Mucosa of descending colon (tissue), 3 donors: ENCODE results near the gene TFF3. TPM values are rescaled to one million over a fixed set of nuclear protein-coding genes. Genes with fewer than 3 reads are reported as not detected.

ENCODE experiments used
- ATAC-seq: fragments of 200-7000 bp; cut with Tn5 transposase; one replicate; pipeline ENCODE4 v1.9.1; 2020; ENCODE audit warnings: mild to moderate bottlenecking, moderate library complexity
- DNase-seq, 3 donors: peaks; one replicate each; pipeline ENCODE4 v3.0.0-alpha.2; 2020
- H3K36me3 ChIP-seq: fragments of 200-600 bp; one replicate; pipeline ENCODE4 v1.8.0; 2021; ENCODE audit warnings: low read depth, mild to moderate bottlenecking
- H3K4me1 ChIP-seq: fragments of 200-600 bp; one replicate; pipeline ENCODE4 v1.8.0; 2021; ENCODE audit warnings: low read depth, mild to moderate bottlenecking
- H3K4me3 ChIP-seq: fragments of 200-600 bp; one replicate; pipeline ENCODE4 v1.8.0; 2021; ENCODE audit warnings: mild to moderate bottlenecking
- H3K9me3 ChIP-seq: fragments of 200-600 bp; one replicate; pipeline ENCODE4 v1.8.0; 2021; ENCODE audit warnings: mild to moderate bottlenecking
- intact Hi-C, 2 donors: fragments of 100-400 bp; cut with DNase I in 1 of 2; cut with micrococcal nuclease in 1 of 2; formaldehyde crosslinking; loops; one replicate each; pipeline versions ENCODE4 v1.11.0 to v1.11.1; 2022; cut with DNase I, micrococcal nuclease
- total RNA-seq, 3 donors: library from RNA; stranded (reverse); fragmentation: NEBNext Ultra II Directional in 2 of 3; extraction: Animal tissue kit (Norgen Biotek cat#: 25700) in 2 of 3; gene quantifications; one replicate each; pipeline versions ENCODE4 v1.2.1 to v1.2.4, GENCODE V29; 2021 to 2023
- TF ChIP-seq, protein P1 (sequence below): fragments of 200-600 bp; IDR thresholded peaks from one replicate; pipeline ENCODE4 v1.8.0; 2022; ENCODE audit warnings: antibody characterized with exemption, mild to moderate bottlenecking
- donor health status: DM: no; HTN: no; CAD: no; lungs with moderate emphysema.
- donor health status: DM: no; HTN: no; CAD: no.
- donor health status: DM: no; HTN: yes; CAD: no.

TFF3 gene
- total RNA-seq, 3 donors from 2014 or later, result 614 to 2,641 (median 2,419) TPM

DNA sequence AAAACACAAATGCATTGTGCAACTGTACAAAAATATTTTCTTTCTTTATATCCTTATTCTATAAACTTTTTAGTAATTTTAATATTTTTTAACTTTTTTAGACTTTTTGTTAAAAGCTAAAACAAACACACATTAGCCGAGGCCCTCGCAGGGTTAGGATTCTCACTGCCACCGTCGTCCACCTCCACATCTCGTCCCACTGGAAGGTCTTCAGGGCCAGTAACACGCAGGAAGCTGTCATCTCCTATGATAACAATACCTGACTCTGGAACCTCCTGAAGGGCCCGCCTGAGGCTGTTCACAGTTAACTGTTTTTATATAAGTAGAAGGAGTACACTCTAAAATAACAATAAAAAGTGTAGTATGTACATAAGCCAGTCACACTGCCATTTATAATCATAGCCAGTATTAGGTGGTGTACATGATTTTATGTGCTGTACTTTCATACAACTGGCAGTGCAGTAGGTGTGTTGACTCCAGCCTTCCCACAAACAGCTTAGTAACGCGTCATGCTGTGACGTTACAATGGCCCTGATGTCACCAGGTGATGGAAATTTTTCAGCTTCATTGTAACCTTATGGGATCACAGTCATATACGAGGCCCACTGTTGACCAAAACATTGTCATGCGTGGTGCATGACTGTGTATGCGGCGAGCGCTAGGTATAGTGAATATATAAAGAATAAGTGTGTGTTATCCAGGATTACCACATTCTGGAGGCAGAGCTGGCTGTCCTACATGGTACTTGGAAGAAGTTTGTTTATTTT lies 26.8 kb upstream of the TFF3 start:
- intact Hi-C loops, result no loop called here
- Histone ChIP-seq H3K9me3 (no peaks in the 10 kb centered on the region), H3K4me1 (peaks cover 7% of the 10 kb centered on the region), H3K4me3 (no peak overlapping the region), H3K36me3 (no peaks in the 10 kb centered on the region)
- TF ChIP-seq, protein P1, sequence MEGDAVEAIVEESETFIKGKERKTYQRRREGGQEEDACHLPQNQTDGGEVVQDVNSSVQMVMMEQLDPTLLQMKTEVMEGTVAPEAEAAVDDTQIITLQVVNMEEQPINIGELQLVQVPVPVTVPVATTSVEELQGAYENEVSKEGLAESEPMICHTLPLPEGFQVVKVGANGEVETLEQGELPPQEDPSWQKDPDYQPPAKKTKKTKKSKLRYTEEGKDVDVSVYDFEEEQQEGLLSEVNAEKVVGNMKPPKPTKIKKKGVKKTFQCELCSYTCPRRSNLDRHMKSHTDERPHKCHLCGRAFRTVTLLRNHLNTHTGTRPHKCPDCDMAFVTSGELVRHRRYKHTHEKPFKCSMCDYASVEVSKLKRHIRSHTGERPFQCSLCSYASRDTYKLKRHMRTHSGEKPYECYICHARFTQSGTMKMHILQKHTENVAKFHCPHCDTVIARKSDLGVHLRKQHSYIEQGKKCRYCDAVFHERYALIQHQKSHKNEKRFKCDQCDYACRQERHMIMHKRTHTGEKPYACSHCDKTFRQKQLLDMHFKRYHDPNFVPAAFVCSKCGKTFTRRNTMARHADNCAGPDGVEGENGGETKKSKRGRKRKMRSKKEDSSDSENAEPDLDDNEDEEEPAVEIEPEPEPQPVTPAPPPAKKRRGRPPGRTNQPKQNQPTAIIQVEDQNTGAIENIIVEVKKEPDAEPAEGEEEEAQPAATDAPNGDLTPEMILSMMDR, result no peak
- ATAC-seq (peak; percentile 54), DNase-seq (no peak)

DNA sequence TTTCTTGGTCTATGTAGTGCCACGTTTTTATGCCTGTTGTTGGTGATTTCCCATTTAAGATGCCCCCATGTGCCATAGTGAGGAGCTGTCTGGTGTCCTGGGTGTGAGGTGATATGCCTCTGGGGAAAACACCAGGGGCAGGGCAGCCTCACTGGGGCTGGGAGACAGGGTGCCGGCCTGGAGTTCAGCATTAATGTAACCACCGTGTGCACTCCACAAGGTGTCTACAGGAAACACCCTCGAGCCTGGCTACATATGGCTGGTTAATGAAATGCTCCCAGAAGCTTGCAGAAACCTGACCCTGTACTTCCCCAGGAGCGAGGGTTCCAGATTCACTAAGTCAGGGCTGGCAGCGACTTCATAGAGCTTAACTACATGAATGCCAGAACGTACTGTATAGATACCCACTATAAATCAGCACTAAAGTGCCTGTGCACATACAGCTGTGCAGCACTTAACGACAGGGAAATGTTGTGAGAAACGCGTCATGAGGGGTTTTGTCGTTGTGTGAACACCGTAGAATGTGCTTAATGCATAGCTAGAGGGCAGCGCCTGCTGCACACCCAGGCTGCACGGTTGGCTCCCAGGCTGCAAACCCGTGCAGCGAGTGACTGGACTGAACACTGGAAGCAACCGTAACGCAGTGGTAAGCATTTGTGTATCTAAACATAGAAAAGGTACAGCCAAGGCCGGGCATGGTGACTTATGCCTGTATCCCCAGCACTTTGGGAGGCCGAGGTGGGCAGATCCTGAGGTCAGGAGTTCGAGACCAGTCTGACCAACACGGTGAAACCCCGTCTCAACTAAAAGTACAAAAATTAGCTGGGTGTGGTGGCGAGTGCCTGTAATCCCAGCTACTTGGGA lies 25.2 kb upstream of the TFF3 start:
- TF ChIP-seq, protein P1, result no peak
- DNase-seq (no peak), ATAC-seq (no peak)
- Histone ChIP-seq H3K36me3 (no peaks in the 10 kb centered on the region), H3K4me1 (peaks cover 7% of the 10 kb centered on the region), H3K9me3 (no peaks in the 10 kb centered on the region), H3K4me3 (no peak overlapping the region)
- intact Hi-C loops, result no loop called here

DNA sequence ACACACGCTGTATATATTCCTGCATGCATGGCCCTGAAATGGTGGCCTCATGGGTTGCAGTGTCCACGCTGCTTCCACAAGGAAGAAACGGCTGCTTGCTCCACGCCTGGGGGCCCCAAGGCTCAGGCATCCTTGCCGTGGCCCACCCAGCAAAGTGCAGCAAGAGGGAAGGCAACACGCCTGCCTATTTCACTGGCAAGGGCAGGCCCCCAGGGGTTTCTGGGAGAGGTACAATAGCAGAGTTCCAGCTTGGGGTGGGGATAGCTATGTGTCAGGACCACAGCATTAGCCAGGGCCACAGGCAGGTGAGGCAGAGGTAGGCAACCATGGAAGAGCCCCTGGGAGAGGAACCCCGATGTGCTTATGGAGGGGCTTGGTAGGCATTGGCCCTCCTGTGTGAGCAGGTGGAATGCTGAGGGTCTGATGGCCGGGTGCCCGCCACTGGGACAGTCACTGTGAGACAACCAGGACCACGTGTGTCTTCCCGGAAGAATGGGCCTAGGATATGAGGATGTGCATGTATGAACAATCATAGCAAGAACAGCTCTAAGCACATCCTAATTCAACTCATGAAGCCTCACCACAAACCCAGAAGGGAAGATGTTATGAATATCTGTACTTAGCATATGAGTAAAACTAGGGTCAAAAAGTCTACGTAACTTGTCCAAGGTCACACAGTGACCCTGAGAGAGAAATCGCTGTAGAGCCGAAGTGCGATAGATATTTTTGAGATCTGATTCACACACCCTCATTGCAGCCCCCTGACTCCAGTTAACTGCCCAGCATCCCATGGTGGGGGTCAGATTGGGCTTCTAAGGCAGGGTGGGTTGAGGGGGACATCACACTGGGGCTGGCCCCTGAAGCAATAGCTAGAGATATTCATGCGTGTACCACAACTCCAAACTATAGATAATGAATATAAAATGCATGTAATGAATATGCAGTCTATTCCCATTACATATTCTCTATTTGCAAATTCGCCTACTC lies 23.8 kb upstream of the TFF3 start:
- no peak for DNase-seq
- Histone ChIP-seq H3K9me3 (no peaks in the 10 kb centered on the region), H3K4me3 (no peak overlapping the region), H3K4me1 (peaks cover 7% of the 10 kb centered on the region), H3K36me3 (no peaks in the 10 kb centered on the region)
- intact Hi-C loops, result no loop called here
- TF ChIP-seq, protein P1, result no peak
- no peak for ATAC-seq

DNA sequence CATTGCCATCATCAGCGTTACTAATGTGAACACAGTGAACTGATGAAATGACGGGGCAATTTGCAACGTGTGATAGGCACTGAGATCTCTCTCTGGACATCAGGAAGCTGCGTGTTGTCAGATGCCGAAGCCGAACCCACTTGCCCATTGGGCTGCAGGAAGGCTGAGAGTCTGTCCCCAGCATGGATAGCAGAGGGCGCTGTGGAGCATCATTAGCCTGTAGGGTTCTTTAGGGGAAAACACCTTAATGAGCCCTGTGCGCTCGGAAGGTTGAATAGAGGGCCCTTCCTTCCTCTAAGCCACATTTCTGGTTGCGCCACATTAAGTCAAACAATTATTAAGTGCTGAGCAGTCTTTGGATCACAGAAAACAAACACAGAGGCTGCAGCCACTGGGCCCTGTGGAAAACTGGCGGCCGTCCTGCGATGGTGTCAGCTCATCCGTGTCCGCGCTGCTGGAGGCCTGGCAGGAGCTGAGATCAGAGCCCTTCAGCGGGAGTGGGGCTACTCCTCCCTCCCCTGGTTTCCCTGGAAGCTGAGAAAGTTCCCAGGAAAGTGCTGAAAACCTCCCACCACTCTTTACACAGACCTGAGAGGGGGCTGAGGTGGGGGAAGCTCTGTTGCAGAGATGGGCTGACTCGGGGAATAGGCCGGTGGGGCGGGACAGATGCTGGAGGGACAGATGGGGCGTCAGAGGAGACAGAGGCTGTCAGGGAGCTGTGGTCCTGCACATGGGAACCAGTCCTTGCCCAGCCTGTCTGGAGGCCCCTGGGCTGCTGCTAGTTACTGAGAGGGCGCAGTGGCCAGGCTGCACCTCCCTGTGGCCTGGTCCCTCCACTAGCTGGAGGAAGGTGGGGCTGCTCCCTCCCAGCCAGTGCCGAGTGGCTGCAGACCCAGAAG lies 22.9 kb upstream of the TFF3 start:
- intact Hi-C loops, result no loop called here
- Histone ChIP-seq H3K36me3 (no peaks in the 10 kb centered on the region), H3K4me1 (peaks cover 7% of the 10 kb centered on the region), H3K4me3 (no peak overlapping the region), H3K9me3 (no peaks in the 10 kb centered on the region)
- ATAC-seq (peak; percentile 85), DNase-seq (peak; percentile 81 to 93 (median 89))
- TF ChIP-seq, protein P1, result peak; percentile 63
